Astrocyte (in vitro differentiated cells and primary cell): ENCODE data around the gene DFFB. TPM values are rescaled to one million over a fixed set of nuclear protein-coding genes. Genes with fewer than 3 reads are reported as not detected.
"Not testable (repeated sequence)": the region's sequence is repeated elsewhere in the genome, so short reads cannot be mapped to it uniquely, and the experiment has no call there.

Source experiments
- DNase-seq: peaks from one replicate; pipeline ENCODE4 v3.0.0-alpha.2; 2010; ENCODE audit warnings: low read depth
- FAIRE-seq: peaks from 2 replicates; lab custom pipeline; 2011; peaks lifted over from hg19 to GRCh38; lab: Jason Lieb, UNC
- H2AFZ ChIP-seq: 2 replicates; pipeline ENCODE4 v1.6.0; 2012; ENCODE audit warnings: low read depth, low read length, inconsistent platforms
- H3K27ac ChIP-seq: 2 replicates; pipeline ENCODE4 v1.5.1; 2011; ENCODE audit warnings: low read depth, low read length, inconsistent platforms
- H3K27me3 ChIP-seq: 2 replicates; pipeline ENCODE4 v1.6.0; 2011; ENCODE audit warnings: low read length, inconsistent platforms; ENCODE audit not compliant: insufficient read depth
- H3K36me3 ChIP-seq: 2 replicates; pipeline ENCODE4 v1.5.1; 2011; ENCODE audit warnings: low read length, inconsistent platforms; ENCODE audit not compliant: insufficient read depth
- H3K4me1 ChIP-seq: 2 replicates; pipeline ENCODE4 v1.5.1; 2011; ENCODE audit warnings: low read length, inconsistent platforms; ENCODE audit not compliant: insufficient read depth
- H3K4me2 ChIP-seq: 2 replicates; pipeline ENCODE4 v1.6.0; 2012; ENCODE audit warnings: low read length, inconsistent platforms
- H3K4me3 ChIP-seq: 2 replicates; pipeline ENCODE4 v1.5.1; 2011; ENCODE audit warnings: low read depth, mild to moderate bottlenecking, low read length, inconsistent platforms; ENCODE audit not compliant: insufficient read depth
- H3K79me2 ChIP-seq: 2 replicates; pipeline ENCODE4 v1.6.0; 2012; ENCODE audit warnings: mild to moderate bottlenecking, low read length, inconsistent platforms; ENCODE audit not compliant: insufficient read depth
- H3K9ac ChIP-seq: 2 replicates; pipeline ENCODE4 v1.6.0; 2012; ENCODE audit warnings: mild to moderate bottlenecking, low read length, inconsistent platforms
- H3K9me3 ChIP-seq: 2 replicates; pipeline ENCODE4 v1.5.1; 2012; ENCODE audit warnings: low read depth, mild to moderate bottlenecking, low read length, inconsistent platforms; ENCODE audit not compliant: insufficient read depth
- H4K20me1 ChIP-seq: 2 replicates; pipeline ENCODE4 v1.6.0; 2012; ENCODE audit warnings: low read length, inconsistent platforms; ENCODE audit not compliant: insufficient read depth
- H3K27ac Mint-ChIP-seq: one replicate; pipeline ENCODE4 v1.8.0; 2021; ENCODE audit warnings: mild to moderate bottlenecking, mixed read lengths; ENCODE audit not compliant: unreplicated experiment
- H3K27me3 Mint-ChIP-seq: one replicate; pipeline ENCODE4 v1.8.0; 2021; ENCODE audit warnings: low read depth, mixed read lengths; ENCODE audit not compliant: unreplicated experiment
- H3K36me3 Mint-ChIP-seq: one replicate; pipeline ENCODE4 v1.8.0; 2021; ENCODE audit warnings: low read depth, mixed read lengths; ENCODE audit not compliant: unreplicated experiment
- H3K4me1 Mint-ChIP-seq: one replicate; pipeline ENCODE4 v1.8.0; 2021; ENCODE audit warnings: low read depth, mixed read lengths; ENCODE audit not compliant: unreplicated experiment
- H3K4me3 Mint-ChIP-seq: one replicate; pipeline ENCODE4 v1.8.0; 2021; ENCODE audit warnings: mild to moderate bottlenecking, moderate library complexity, mixed read lengths; ENCODE audit not compliant: unreplicated experiment
- H3K9me3 Mint-ChIP-seq: one replicate; pipeline ENCODE4 v1.8.0; 2021; ENCODE audit warnings: mild to moderate bottlenecking, mixed read lengths; ENCODE audit not compliant: unreplicated experiment
- EZH2 ChIP-seq: IDR thresholded peaks from 2 replicates; pipeline ENCODE4 v1.6.1; 2012; ENCODE audit warnings: mild to moderate bottlenecking, low read length, inconsistent platforms; ENCODE audit not compliant: insufficient read depth
- total RNA-seq: library from RNA; stranded (reverse); gene quantifications from 2 replicates; pipeline ENCODE4 v1.2.1, GENCODE V29; 2021
- TF ChIP-seq, protein P1 (sequence below): IDR thresholded peaks from 2 replicates; pipeline ENCODE4 v1.5.1; 2011; ENCODE audit warnings: low read depth, mild to moderate bottlenecking, inconsistent platforms, low read length, moderate library complexity; ENCODE audit not compliant: insufficient read depth

The DFFB gene
- total RNA-seq, 1 donor from 2014 or later: 7.4 TPM

DNA sequence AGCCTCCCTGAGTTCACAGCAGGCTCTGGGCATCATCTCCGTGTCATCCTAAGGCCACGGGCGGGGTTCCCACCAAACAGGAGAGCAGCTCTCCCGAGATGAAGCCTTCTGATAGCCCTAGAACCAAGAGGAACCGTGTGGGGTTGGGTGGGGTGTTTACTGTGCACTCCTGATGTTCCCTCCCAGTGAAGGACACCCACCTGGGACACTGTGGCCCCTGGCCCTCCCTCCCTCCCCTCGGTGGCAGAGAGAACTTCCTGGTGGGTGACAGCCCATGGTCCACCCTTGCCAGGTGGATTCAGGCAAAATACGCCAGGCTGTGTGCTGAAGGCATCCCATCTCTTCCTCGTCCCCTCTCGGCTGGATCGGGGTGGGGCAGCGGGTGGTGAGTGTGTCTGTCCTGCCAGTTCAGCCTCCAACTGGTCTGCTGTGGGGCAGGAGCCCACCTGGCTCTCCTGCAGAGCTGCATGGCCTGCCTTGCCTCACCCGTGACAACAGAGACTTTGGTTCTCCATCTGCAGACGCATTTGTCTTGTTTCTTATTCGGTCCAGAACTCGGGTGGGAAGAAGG, 58.4 kb downstream of the DFFB start:
- no peak overlapping the region for H3K27ac Mint-ChIP-seq
- no peaks in the 10 kb centered on the region for H3K79me2 ChIP-seq
- no peaks in the 10 kb centered on the region for H3K36me3 Mint-ChIP-seq
- no peaks in the 10 kb centered on the region for H3K4me1 Mint-ChIP-seq
- H3K27me3 Mint-ChIP-seq: peaks cover 27% of the 10 kb centered on the region
- H3K4me3 Mint-ChIP-seq: no peak overlapping the region
- H3K4me3 ChIP-seq: no peak overlapping the region
- no peaks in the 10 kb centered on the region for H3K9me3 Mint-ChIP-seq
- no peaks in the 10 kb centered on the region for H4K20me1 ChIP-seq
- H3K36me3 ChIP-seq: no peaks in the 10 kb centered on the region
- TF ChIP-seq, protein P1, sequence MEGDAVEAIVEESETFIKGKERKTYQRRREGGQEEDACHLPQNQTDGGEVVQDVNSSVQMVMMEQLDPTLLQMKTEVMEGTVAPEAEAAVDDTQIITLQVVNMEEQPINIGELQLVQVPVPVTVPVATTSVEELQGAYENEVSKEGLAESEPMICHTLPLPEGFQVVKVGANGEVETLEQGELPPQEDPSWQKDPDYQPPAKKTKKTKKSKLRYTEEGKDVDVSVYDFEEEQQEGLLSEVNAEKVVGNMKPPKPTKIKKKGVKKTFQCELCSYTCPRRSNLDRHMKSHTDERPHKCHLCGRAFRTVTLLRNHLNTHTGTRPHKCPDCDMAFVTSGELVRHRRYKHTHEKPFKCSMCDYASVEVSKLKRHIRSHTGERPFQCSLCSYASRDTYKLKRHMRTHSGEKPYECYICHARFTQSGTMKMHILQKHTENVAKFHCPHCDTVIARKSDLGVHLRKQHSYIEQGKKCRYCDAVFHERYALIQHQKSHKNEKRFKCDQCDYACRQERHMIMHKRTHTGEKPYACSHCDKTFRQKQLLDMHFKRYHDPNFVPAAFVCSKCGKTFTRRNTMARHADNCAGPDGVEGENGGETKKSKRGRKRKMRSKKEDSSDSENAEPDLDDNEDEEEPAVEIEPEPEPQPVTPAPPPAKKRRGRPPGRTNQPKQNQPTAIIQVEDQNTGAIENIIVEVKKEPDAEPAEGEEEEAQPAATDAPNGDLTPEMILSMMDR: no peak
- TF ChIP-seq EZH2: no peak
- no peaks in the 10 kb centered on the region for H3K27me3 ChIP-seq
- H2AFZ ChIP-seq: no peak overlapping the region
- H3K4me2 ChIP-seq: no peak overlapping the region
- H3K9me3 ChIP-seq: no peaks in the 10 kb centered on the region
- no peak overlapping the region for H3K27ac ChIP-seq
- FAIRE-seq (no peak), DNase-seq (no peak)
- H3K4me1 ChIP-seq: no peaks in the 10 kb centered on the region
- no peak overlapping the region for H3K9ac ChIP-seq

DNA sequence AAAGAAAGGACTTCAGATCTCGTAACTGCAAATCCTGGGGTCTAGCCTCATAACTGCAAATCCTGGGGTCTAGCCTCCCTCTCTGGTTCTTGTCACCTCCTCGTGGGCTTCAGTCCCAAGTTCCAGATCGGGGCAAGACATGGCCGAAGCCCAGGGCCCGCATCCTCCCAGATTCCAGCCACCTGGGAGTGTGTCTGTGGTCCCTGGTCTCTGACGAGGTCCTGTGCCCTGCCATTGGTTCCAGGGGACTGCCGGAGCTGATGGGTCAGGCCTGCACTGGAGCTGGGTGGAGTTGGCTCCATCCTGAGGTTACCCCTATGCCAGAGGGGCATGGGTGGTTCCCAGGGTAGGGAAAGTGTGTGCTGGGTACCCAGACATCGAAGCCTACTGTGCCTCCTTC, 60.5 kb downstream of the DFFB start:
- no peaks in the 10 kb centered on the region for H3K79me2 ChIP-seq
- Mint-ChIP-seq H3K4me1 (no peaks in the 10 kb centered on the region), H3K9me3 (no peaks in the 10 kb centered on the region), H3K27me3 (peaks cover 21% of the 10 kb centered on the region), H3K36me3 (no peaks in the 10 kb centered on the region), H3K27ac (no peak overlapping the region), H3K4me3 (no peak overlapping the region)
- no peak for DNase-seq
- TF ChIP-seq, protein P1: no peak
- no peak for TF ChIP-seq EZH2
- H3K27ac ChIP-seq: no peak overlapping the region
- H3K4me2 ChIP-seq: no peak overlapping the region
- no peaks in the 10 kb centered on the region for H3K4me1 ChIP-seq
- no peak overlapping the region for H3K9ac ChIP-seq
- no peak overlapping the region for H3K4me3 ChIP-seq
- H3K9me3 ChIP-seq: no peaks in the 10 kb centered on the region
- no peaks in the 10 kb centered on the region for H4K20me1 ChIP-seq
- H3K27me3 ChIP-seq: no peaks in the 10 kb centered on the region
- H3K36me3 ChIP-seq: no peaks in the 10 kb centered on the region
- FAIRE-seq: no peak
- no peak overlapping the region for H2AFZ ChIP-seq

DNA sequence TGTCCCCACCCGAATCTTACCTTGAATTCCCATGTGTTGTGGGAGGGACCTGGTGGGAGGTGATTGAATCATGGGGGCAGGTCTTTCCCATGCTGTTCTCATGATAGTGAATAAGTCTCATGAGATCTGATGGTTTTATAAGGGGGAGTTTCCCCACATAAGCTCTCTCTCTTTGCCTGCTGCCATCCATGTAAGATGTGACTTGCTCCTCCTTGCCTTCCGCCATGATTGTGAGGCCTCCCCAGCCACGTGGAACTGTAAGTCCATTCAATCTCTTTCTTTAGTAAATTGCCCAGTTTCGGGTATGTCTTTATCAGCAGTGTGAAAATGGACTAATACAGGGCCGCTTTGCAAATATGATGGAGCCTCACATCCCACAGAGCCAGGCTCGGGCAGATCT, 61.1 kb downstream of the DFFB start:
- not testable (repeated sequence) for H3K4me1 ChIP-seq, H4K20me1 ChIP-seq, H3K4me3 Mint-ChIP-seq, H3K9ac ChIP-seq, H3K27ac Mint-ChIP-seq, H3K27me3 ChIP-seq, H3K4me1 Mint-ChIP-seq, H3K4me2 ChIP-seq, H3K9me3 ChIP-seq, H3K9me3 Mint-ChIP-seq, H3K27ac ChIP-seq, H3K4me3 ChIP-seq, H2AFZ ChIP-seq, DNase-seq, H3K36me3 Mint-ChIP-seq, H3K36me3 ChIP-seq, FAIRE-seq, H3K79me2 ChIP-seq
- H3K27me3 Mint-ChIP-seq: peaks cover 23% of the 10 kb centered on the region
